ENCODE results near the gene CHD6. TPM values are rescaled to one million over a fixed set of nuclear protein-coding genes. Genes with fewer than 3 reads are reported as not detected.
A peak's percentile ranks its signal among the peaks of the same experiment; 100 is the strongest.

The CHD6 gene
- total and polyA plus RNA-seq, 2 of the 13 experiments (the other 11 are each of a cell fraction or from before 2014, with no cell fraction given), result 14.4 to 52.0 TPM

GRCh38 chr20:41538810-41539596 lies 79.2 kb downstream of the CHD6 start (continued):
- TF ChIP-seq, protein P1, sequence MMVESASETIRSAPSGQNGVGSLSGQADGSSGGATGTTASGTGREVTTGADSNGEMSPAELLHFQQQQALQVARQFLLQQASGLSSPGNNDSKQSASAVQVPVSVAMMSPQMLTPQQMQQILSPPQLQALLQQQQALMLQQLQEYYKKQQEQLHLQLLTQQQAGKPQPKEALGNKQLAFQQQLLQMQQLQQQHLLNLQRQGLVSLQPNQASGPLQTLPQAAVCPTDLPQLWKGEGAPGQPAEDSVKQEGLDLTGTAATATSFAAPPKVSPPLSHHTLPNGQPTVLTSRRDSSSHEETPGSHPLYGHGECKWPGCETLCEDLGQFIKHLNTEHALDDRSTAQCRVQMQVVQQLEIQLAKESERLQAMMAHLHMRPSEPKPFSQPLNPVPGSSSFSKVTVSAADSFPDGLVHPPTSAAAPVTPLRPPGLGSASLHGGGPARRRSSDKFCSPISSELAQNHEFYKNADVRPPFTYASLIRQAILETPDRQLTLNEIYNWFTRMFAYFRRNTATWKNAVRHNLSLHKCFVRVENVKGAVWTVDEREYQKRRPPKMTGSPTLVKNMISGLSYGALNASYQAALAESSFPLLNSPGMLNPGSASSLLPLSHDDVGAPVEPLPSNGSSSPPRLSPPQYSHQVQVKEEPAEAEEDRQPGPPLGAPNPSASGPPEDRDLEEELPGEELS (CRISPR knock-in tag; IDR thresholded peaks at IDR 0.05), result peak; percentile 81
- TF ChIP-seq KLF12 (CRISPR knock-in tag; IDR thresholded peaks at IDR 0.05; ENCODE audit: borderline replicate concordance), result no peak; the same call in 1 of the 2 replicates
- no peak for TF ChIP-seq SETDB1 (CRISPR knock-in tag; IDR thresholded peaks at IDR 0.05; ENCODE audit: borderline replicate concordance)
- TF ChIP-seq ZSCAN25 (CRISPR knock-in tag; IDR thresholded peaks at IDR 0.05), result peak; percentile 37; the same call in 1 of the 2 replicates
- TF ChIP-seq, protein P2, sequence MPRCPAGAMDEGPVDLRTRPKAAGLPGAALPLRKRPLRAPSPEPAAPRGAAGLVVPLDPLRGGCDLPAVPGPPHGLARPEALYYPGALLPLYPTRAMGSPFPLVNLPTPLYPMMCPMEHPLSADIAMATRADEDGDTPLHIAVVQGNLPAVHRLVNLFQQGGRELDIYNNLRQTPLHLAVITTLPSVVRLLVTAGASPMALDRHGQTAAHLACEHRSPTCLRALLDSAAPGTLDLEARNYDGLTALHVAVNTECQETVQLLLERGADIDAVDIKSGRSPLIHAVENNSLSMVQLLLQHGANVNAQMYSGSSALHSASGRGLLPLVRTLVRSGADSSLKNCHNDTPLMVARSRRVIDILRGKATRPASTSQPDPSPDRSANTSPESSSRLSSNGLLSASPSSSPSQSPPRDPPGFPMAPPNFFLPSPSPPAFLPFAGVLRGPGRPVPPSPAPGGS (CRISPR knock-in tag; IDR thresholded peaks at IDR 0.05), result 0 out of 2 replicates have a peak, but pooled peaks have one; percentile 53
- peak; percentile 87; the same call in 1 of the 2 replicates for TF ChIP-seq SNAPC2 (CRISPR knock-in tag; IDR thresholded peaks at IDR 0.05)
- no peak for TF ChIP-seq ONECUT2 (CRISPR knock-in tag; IDR thresholded peaks at IDR 0.05)
- peak; percentile 83; the same call in 1 of the 2 replicates for TF ChIP-seq ZNF746 (CRISPR knock-in tag; IDR thresholded peaks at IDR 0.05)
- TF ChIP-seq, protein P3, sequence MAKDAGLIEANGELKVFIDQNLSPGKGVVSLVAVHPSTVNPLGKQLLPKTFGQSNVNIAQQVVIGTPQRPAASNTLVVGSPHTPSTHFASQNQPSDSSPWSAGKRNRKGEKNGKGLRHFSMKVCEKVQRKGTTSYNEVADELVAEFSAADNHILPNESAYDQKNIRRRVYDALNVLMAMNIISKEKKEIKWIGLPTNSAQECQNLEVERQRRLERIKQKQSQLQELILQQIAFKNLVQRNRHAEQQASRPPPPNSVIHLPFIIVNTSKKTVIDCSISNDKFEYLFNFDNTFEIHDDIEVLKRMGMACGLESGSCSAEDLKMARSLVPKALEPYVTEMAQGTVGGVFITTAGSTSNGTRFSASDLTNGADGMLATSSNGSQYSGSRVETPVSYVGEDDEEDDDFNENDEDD (CRISPR knock-in tag; IDR thresholded peaks at IDR 0.05; ENCODE audit: borderline replicate concordance), result peak; percentile 57; the same call in 1 of the 2 replicates
- TF ChIP-seq, protein P4, sequence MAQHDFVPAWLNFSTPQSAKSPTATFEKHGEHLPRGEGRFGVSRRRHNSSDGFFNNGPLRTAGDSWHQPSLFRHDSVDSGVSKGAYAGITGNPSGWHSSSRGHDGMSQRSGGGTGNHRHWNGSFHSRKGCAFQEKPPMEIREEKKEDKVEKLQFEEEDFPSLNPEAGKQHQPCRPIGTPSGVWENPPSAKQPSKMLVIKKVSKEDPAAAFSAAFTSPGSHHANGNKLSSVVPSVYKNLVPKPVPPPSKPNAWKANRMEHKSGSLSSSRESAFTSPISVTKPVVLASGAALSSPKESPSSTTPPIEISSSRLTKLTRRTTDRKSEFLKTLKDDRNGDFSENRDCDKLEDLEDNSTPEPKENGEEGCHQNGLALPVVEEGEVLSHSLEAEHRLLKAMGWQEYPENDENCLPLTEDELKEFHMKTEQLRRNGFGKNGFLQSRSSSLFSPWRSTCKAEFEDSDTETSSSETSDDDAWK (CRISPR knock-in tag; IDR thresholded peaks at IDR 0.05), result no peak
- 0 out of 2 replicates have a peak, but pooled peaks have one; percentile 10 for TF ChIP-seq NR2F2 (IDR thresholded peaks at IDR 0.05; ENCODE audit: borderline replicate concordance, low read depth)
- TF ChIP-seq SRSF1 (optimal IDR thresholded peaks at IDR 0.05; ENCODE audit: low read depth, low read length), result no peak
- TF ChIP-seq WIZ (CRISPR knock-in tag; IDR thresholded peaks at IDR 0.05), result no peak
- TF ChIP-seq KDM1A (CRISPR knock-in tag; IDR thresholded peaks at IDR 0.05), result no peak
- TF ChIP-seq, protein P5, sequence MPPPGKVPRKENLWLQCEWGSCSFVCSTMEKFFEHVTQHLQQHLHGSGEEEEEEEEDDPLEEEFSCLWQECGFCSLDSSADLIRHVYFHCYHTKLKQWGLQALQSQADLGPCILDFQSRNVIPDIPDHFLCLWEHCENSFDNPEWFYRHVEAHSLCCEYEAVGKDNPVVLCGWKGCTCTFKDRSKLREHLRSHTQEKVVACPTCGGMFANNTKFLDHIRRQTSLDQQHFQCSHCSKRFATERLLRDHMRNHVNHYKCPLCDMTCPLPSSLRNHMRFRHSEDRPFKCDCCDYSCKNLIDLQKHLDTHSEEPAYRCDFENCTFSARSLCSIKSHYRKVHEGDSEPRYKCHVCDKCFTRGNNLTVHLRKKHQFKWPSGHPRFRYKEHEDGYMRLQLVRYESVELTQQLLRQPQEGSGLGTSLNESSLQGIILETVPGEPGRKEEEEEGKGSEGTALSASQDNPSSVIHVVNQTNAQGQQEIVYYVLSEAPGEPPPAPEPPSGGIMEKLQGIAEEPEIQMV (CRISPR knock-in tag; IDR thresholded peaks at IDR 0.05; ENCODE audit: low read depth), result peak; percentile 94
- no peak for TF ChIP-seq MED8 (CRISPR knock-in tag; IDR thresholded peaks at IDR 0.05; ENCODE audit: insufficient replicate concordance)
- TF ChIP-seq, protein P6, sequence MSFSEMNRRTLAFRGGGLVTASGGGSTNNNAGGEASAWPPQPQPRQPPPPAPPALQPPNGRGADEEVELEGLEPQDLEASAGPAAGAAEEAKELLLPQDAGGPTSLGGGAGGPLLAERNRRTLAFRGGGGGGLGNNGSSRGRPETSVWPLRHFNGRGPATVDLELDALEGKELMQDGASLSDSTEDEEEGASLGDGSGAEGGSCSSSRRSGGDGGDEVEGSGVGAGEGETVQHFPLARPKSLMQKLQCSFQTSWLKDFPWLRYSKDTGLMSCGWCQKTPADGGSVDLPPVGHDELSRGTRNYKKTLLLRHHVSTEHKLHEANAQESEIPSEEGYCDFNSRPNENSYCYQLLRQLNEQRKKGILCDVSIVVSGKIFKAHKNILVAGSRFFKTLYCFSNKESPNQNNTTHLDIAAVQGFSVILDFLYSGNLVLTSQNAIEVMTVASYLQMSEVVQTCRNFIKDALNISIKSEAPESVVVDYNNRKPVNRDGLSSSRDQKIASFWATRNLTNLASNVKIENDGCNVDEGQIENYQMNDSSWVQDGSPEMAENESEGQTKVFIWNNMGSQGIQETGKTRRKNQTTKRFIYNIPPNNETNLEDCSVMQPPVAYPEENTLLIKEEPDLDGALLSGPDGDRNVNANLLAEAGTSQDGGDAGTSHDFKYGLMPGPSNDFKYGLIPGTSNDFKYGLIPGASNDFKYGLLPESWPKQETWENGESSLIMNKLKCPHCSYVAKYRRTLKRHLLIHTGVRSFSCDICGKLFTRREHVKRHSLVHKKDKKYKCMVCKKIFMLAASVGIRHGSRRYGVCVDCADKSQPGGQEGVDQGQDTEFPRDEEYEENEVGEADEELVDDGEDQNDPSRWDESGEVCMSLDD (CRISPR knock-in tag; IDR thresholded peaks at IDR 0.05; ENCODE audit: borderline replicate concordance), result no peak
- TF ChIP-seq ZNF891 (CRISPR knock-in tag; IDR thresholded peaks at IDR 0.05), result peak; percentile 55; the same call in 1 of the 2 replicates
- TF ChIP-seq CEBPG (CRISPR knock-in tag; IDR thresholded peaks at IDR 0.05), result peak; percentile 87

All from HepG2 (cell line).